NCI-H1417 (cell line): Measurements from ENCODE around the gene CTTNBP2NL.
"Not testable (repeated sequence)": the region's sequence is repeated elsewhere in the genome, so short reads cannot be mapped to it uniquely, and the experiment has no call there.

ENCODE experiments used
- DNase-seq, 3 experiments: peaks; one replicate each; lab custom pipeline; 2025; lab: John Stamatoyannopoulos, UW

CTTNBP2NL gene

DNA sequence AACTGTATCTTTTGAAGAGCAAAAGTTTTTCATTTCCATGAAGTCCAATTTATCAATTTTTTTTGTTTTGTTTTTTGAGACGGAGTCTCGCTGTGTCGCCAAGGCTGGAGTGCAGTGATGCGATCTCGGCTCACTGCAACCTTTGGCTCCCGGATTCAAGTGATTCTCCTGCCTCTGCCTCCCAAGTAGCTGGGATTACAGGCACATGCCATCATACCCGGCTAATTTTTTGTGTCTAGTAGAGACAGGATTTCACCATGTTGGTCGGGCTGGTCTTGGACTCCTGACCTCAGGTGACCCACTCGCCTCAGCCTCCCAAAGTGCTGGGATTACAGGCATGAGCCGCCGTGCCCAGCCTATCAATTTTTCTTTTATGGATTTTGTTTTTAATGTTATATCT lies 27.7 kb downstream of the CTTNBP2NL start:
- not testable (repeated sequence) for DNase-seq

DNA sequence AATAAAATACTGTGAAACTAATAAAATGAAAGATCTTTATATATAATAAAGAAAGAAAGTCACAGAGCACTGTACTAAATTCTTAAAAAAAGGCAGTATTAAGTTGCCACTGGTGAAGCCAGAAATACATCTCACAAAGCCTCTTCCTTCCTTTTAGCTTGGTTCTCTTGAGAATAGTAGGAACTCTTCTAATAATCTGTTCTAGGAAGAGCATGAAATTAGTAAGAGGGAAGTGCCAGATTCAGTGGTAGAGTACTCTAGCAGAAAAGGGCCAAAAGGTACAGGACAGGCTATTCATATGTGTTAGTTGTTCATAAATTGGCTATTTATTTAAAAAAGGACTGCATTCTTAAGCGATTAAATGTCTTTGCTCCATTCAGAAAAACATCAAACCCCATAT lies 33.7 kb downstream of the CTTNBP2NL start:
- no peak for DNase-seq

DNA sequence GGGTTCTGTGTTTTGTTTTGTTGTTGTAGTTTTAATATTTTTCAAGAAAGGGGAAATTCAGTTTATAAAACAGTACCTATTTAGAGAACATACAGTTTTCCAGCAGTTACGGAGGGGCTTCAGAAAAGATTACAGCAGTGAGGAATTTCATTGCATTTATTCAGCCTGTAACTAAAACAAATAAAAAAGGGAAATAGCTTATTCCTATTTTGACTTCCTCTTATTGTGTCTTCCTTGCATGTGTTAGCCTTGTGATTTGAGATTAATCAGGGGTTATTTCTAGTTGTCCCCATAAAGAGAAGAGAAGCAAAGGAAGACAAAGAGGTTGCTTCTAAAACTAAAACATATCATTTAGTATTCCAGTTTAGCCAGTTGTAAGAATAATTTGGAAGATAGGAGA lies 35.0 kb downstream of the CTTNBP2NL start:
- no peak for DNase-seq

DNA sequence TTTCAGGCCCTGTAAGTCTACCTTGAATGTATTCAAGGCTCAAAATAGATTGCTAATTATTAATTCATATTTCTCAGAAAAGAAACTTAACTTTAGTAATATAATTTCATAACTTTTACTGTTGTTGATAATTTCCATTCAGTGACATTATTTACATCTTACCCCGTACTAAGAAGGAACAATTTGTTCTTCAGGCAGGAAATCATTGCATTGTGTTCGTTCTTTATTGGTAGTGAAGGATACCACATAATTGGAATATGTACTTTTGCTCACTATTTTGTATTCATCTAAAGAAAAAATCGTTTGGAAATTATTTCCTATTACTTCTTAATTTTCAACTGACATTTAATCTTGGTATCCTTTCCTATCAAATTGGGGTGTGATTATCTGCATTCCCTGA lies 39.4 kb downstream of the CTTNBP2NL start:
- DNase-seq: no peak

DNA sequence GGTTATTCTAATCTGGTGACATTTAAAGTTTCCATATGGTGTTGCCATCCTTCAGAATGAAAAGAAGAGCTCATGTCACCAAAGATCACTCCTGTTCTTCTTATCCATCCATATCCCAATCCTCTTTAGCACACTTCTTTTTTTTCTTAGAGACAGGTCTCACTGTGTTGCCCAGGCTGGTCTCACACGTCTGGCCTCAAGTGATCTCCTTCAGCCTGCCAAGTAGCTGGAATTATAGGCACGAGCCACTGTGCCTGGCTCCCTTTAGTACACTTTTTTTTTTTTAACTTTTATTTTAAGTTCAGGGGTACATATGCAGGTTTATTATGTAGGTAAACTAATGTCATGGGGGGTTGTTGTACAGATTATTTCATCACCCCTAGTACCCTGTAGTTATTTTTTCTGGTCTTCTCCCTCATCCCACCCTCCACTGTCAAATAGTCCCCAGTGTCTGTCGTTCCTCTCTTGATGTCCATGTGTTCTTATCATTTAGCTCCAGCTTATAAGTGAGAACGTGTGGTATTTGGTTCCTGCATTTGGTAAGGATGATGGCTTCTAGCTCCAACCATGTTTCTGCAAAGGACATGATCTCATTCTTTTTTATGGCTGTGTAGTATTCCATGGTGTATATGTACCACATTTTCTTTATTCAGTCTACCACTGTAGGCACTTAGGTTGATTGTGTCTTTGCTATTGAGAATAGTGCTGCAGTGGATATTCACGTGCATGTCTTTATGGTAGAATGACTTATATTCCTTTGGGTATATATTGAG lies 40.6 kb downstream of the CTTNBP2NL start:
- no peak for DNase-seq

DNA sequence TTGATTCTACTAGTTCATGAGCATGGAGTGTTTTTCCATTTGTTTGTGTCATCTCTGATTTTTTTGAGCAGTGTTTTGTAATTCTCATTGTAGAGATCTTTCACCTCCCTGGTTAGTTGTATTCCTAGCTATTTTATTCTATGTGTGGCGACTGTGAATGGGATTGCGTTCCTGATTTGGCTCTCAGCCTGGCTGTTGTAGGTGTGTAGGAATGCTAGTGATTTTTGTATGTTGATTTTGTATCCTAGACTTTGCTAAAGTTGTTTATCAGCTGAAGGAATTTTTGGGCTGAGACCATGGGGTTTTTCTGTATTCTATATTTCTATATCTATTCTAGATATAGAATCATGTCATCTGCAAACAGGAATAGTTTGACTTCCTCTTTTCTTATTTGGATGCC lies 42.1 kb downstream of the CTTNBP2NL start:
- not testable (repeated sequence) for DNase-seq

DNA sequence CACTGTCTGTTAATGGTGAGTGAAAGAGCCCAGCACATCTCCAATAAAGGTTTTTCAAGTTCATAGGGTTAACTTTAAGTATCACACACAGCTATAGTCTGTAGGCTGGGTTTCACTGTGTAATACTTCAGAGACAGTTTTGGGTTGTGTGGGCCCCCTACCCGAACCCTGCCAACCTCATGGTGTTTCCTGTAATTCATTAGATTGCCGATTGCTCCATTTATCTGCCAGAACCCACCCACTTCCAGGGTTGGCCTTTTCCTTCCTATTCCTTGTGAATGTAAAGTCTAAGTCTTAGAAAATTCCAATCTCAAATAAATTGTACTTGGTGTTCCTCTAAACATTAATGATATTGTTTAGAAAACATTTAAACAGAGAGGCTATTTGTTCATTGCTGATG lies 43.6 kb downstream of the CTTNBP2NL start:
- DNase-seq: no peak

DNA sequence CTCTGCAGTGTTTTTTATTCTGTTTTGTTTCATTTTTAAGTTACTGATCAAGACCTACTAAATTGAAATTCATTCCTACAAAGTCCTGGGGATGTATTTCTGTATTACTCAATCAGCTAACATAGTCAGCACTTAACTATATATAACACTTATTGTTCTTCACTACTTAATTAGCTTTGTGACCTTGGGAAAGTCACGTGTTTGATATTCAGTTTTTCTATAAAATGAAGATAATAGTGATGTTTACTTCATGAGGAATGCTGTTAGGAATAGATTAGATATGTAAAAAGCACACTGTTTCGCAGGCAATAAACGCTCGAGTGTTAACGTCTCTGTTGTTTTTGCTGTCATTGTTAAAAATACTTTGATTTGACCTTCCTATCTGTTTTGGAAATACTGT lies 44.6 kb downstream of the CTTNBP2NL start:
- DNase-seq: no peak

DNA sequence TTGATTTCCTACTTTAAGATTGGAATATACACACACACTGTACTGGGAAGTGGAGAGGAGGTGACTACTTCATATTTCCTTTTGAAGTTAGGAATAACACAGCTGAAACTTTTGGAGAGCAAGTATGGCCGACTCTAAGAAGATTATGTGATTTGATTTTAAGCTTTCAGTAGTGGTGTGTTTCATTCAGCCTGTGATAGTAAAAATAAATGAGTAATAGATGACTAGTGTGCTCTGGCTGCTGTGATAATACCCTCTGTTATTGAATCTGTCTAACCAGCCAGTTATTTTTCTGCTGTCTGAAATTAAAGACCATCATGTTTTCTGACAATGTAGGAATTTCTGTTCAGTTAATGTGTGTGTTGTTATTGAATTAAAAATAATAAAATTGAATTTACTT lies 48.3 kb downstream of the CTTNBP2NL start:
- no peak for DNase-seq

DNA sequence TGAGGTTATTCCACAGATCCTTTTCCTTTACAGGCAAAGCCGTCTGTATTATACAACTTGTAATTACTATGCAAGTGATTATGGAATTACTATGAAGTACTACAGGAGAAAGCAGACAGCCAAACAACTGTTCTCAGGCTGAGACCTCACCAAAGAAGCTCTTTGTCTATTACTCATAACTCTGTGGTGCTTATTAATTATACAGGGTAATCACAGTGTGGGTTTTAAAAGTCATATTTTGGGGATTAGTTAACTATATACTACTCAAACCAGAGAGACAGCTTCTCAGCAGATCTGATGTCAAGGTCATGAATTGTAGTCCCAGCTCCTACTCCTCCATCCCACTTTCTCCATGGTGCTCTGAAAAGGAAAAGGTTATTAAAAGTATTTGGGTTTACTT lies 49.6 kb downstream of the CTTNBP2NL start:
- DNase-seq: no peak

DNA sequence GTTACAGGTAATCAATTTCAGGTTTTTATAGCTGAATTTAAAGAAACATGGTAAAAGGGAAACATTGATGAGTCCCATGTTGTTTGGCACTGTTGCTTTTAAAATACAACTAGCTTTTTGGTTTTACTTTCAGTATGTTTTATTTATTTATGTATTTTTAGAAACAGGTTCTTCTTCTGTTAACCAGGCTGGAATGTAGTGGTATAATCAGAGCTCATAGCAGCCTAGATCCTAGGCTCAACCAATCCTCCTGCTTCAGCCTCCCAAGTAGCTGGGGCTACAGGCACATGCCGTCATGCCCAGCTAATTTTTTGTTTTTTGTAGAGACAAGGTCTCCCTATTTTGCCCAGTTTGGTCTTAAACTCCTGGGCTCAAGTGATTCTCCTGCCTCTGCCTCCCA lies 50.4 kb downstream of the CTTNBP2NL start:
- DNase-seq: no peak

DNA sequence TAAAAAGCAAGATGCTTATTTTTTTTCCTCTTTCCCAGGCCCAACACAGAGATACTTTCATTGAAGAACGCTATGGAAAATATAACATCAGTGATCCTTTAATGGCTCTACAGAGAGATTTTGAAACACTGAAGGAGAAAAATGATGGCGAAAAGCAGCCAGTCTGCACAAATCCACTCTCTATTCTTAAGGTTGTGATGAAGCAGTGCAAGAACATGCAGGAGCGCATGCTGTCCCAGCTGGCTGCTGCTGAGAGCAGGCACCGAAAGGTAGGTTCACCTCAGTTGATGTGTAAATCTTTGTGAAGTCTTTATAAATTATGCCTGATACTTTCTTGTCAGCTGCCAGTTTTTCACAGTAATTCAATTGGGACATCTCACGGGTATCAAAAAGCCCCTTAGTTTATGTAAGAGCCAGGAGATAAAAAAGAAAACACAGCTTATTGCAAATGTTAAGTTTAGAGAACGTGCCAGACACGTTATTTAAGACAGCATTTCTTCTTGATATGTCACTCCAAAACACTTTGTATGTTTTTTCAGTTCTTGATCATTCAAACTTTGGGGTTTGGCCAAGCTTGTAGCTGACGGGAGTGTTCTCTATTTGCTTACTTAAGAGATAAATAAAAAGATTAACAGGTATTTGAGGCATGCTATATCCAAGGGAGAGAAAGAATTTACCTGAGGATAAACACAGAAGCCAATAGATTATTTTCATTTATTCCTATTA lies 53.1 kb downstream of the CTTNBP2NL start:
- DNase-seq: no peak

DNA sequence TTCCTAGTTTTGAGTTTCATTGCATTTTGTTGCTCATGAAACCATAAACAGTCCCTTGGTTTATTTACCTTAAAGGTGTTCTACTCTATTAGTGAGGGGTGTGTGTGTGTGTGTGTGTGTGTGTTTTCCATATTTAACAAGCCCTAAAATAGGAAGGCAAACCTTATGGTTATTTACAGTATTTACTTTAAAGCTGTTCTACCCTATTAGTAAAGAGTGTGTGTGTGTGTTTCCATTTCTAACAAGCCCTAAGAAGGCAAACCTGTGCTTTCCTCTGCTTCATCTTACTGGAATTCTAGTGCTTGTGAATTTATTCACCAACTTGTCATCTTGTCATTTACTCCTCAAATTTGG lies 53.6 kb downstream of the CTTNBP2NL start:
- no peak for DNase-seq

DNA sequence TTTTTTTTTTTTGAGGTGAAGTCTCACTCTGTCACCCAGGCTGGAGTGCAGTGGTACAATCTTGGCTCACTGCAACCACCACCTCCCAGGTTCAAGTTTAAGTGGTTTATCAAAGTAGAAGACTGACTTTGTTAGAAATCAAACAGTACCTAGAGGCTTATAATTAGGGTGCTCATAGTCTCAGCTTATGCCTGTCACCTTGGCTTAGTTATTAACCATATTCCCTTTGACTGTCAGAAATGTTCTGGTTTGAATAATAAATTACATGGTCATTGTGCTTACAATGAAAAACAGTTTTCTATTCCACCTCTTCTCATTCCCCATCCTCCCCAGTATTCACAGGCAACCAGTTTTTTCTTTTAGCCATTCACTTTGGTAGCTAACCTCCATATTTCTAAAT lies 54.8 kb downstream of the CTTNBP2NL start:
- DNase-seq: no peak

DNA sequence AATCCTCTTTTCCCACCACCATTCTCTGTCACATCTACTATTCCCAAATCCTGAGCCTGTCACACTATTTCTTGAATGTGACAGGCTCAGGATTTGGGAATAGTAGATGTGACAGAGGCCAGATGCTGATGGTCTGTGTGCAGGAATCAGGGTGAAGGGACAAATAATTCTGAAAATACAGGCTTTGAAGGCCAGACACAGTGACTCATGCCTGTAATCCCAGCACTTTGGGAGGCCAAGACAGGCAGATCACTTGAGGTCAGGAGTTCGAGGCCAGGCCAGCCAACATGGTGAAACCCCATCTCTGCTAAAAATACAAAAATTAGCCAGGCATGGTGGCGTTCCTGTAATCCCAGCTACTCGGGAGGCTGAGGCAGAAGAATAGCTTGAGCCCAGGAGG lies 55.3 kb downstream of the CTTNBP2NL start:
- not testable (repeated sequence) for DNase-seq

DNA sequence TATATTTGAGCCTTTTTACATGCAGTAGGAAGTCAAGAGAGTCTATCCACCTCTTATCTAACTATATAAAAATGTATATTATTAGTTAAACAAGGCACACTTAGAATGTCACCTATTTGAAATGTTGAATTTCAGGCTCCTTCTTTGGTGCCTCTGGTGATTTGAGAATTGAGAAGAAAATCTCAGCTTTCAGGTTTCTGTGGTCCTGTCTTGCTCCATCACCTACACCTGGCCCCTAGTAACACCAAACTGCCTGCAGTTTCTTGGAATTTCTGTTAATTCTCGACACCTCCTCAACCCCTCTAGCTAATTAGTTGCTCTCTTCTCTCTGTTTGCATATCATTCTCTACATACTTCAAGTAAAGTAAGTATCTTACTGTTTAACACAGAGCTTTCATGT lies 57.9 kb downstream of the CTTNBP2NL start:
- DNase-seq: no peak

DNA sequence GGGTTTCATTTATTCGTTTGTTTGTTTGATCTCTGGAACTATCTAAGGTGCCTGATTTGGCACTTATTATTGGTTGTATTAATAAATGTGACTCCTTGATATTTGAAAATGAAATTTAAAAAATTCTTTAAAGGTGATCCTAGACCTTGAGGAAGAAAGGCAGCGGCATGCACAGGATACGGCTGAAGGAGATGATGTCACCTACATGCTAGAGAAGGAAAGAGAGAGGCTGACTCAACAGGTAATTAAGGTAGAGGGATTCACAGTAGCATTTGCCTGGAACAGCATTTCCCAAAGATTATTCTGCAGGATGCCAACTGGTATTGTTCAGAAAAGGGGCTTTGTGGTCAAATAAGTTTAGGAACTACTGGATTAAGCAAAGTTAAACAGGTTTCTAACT lies 58.3 kb downstream of the CTTNBP2NL start:
- no peak for DNase-seq

DNA sequence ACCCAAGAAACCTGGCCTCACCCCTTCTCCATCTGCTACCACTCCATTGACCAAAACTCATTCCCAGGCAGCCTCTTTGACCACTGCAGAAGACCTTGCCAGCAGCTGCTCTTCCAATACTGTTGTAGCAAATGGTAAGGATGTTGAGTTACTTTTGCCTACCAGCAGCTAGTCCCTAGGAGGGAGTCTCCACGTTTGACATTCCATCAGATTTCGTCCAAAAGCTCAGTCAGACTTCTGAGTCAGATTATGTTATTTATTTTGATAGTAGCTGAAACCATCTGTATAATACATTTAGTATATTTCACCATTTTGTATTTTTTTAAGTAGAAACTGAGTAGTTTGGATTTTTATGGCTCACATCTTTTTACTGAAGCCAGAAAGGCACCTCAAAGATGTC lies 61.2 kb downstream of the CTTNBP2NL start:
- no peak for DNase-seq

DNA sequence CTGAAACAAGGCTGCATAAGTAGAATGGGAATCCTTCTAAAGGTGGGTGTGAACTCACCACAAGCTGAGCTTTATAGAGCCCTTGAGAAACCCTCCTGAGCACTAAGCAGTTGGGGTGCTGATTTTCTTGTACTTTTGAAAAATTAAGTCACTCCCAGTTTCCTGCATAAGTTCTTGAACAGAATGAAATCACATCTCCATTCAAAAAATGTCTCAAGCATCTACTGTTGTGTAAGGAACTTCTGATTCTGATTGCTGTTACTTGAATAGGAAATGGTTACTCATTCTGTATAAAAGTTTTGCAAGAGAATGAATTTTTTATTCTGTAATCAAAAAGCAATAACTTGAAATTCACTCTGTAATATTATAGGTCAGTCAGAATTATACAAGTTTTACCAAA lies 61.9 kb downstream of the CTTNBP2NL start:
- DNase-seq: no peak

DNA sequence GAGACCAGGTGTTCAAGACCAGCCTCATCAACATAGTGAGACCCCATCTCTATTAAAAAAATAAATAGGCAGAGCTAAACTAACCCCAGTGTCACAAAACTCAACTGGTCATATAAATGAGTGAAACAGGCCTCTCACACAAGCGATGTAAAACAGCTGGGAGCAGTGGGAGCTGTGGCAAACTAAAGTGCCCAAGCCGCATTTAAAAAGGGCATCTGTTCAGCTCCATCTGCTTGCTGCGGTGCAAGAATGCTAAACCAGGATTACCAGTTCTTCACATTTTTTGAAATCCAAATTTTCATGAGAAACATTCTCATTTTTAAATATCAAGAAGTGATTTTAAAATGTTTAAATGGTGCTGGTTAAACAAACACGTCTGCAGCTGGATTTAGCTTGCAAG lies 62.7 kb downstream of the CTTNBP2NL start:
- no peak for DNase-seq

DNA sequence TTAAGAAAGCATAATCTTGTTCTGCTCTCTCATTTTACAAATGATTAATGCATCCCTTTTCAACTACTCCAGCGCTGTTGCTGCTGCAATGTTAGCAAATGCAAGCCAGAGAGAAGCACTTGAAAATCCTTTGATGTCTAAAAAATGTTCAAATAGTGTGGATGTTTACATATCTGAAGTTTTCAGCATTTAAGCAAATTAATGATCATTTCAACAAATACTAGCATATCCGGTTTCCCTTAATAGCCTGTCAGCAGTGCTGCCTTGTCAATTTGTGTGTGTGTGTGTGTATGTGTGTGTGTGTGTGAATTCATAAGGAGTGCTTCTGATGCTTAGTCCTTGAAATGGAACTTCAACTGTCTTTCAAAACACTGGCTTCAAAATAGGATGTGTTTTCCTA lies 64.6 kb downstream of the CTTNBP2NL start:
- peak in 2 of 3 experiments; percentile 18 to 65 for DNase-seq

DNA sequence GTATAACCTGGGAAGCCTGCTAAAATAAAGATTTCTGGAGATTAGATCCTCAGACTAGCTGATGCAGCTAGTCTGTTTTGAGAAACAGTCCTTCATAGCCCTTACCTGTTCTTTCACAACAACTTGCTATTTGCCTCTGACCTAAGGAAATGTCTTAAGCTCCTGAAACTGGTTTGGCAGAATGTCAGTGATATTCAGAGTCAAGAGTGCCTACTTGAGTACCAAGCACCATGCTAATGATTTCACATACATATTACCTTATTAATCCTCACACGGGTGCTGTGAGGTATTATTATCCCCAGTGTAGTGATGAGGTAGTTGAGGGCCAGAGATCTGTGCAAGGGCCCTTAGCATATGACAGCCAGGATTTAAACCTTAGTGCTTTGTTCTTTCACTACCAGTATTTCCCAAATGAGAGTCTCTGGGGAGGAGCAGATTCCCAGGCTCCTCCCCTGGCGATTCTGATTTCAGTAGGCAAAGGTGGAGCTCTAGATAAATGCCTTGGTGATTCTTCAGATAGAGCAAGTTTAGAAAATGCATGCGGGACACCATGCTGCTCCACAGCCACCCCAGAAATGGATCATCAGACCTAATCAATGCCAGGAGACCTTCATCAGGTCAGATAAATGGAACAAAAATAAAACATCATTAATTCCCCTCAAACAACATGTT lies 65.3 kb downstream of the CTTNBP2NL start:
- peak in 1 of 3 experiments; percentile 7 for DNase-seq

DNA sequence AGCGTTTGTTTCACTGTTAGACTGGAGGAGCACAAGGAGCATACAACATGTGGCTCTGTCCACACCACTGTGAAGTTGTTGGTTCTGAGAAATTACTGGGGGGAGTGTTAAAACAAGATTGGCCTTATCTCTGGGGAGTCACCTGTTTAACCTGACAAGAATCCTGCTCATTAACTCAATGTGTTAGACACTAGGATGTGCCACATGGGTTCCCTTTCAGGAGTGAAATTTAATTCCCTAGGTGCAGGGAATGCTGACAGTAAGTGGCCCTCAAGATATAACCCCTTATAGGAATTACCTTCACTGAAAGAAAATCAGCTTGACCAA lies 66.9 kb downstream of the CTTNBP2NL start:
- DNase-seq: no peak
